Nephron (organoid): ENCODE results near the gene CTRB1.
"Not testable (repeated sequence)": the region's sequence is repeated elsewhere in the genome, so short reads cannot be mapped to it uniquely, and the experiment has no call there.

ENCODE experiments used
- H3K27ac Mint-ChIP-seq, 3 experiments: 2 replicates each; pipeline ENCODE4 v1.8.0; 2020; ENCODE audit warnings: mixed read lengths in 3 of 3, mild to moderate bottlenecking in 2 of 3, moderate library complexity in 1 of 3
- H3K27me3 Mint-ChIP-seq: 2 replicates; pipeline ENCODE4 v1.8.0; 2021; ENCODE audit warnings: low read depth, mild to moderate bottlenecking, moderate library complexity, mixed read lengths
- H3K36me3 Mint-ChIP-seq: 2 replicates; pipeline ENCODE4 v1.8.0; 2020; ENCODE audit warnings: low read depth, mixed read lengths
- H3K4me1 Mint-ChIP-seq: 2 replicates; pipeline ENCODE4 v1.8.0; 2020; ENCODE audit warnings: mixed read lengths
- H3K4me3 Mint-ChIP-seq, 3 experiments: 2 replicates each; pipeline ENCODE4 v1.8.0; 2020; ENCODE audit warnings: mild to moderate bottlenecking in 3 of 3, mixed read lengths in 3 of 3, moderate library complexity in 2 of 3
- H3K9me3 Mint-ChIP-seq: 2 replicates; pipeline ENCODE4 v1.8.0; 2020; ENCODE audit warnings: mixed read lengths
- TF ChIP-seq, protein P1 (sequence below), 3 experiments: fragments of 200-600 bp; sonication (generic); IDR thresholded peaks; one replicate each; pipeline ENCODE4 v1.5.0; 2021; ENCODE audit warnings: antibody characterized with exemption in 3 of 3; ENCODE audit not compliant: unreplicated experiment in 3 of 3

CTRB1 gene

DNA sequence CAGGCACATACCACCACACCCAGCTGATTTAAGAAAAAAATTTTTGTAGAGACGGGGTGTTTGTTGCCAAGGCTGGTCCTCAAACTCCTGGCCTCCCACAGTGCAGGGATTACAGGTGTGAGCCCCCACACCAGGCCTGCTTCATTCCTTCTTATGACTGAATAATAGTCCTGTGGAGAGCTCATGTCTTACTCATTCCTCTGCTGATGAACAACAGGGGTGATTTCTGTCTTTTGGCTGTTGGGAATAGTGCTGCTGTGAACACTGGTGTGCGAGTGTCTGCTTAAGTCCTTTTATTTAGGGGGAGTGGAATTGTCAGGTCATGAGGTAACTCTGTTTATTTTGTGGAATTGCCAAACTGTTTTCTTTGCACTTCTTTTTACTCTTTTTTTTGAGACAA lies 2.7 kb upstream of the CTRB1 start:
- Mint-ChIP-seq H3K9me3 (no peaks in the 10 kb centered on the region), H3K36me3 (no peaks in the 10 kb centered on the region), H3K4me1 (peaks cover 5% of the 10 kb centered on the region), H3K4me3 (no peak overlapping the region), H3K27me3 (no peaks in the 10 kb centered on the region), H3K27ac (no peak overlapping the region)
- TF ChIP-seq, protein P1, sequence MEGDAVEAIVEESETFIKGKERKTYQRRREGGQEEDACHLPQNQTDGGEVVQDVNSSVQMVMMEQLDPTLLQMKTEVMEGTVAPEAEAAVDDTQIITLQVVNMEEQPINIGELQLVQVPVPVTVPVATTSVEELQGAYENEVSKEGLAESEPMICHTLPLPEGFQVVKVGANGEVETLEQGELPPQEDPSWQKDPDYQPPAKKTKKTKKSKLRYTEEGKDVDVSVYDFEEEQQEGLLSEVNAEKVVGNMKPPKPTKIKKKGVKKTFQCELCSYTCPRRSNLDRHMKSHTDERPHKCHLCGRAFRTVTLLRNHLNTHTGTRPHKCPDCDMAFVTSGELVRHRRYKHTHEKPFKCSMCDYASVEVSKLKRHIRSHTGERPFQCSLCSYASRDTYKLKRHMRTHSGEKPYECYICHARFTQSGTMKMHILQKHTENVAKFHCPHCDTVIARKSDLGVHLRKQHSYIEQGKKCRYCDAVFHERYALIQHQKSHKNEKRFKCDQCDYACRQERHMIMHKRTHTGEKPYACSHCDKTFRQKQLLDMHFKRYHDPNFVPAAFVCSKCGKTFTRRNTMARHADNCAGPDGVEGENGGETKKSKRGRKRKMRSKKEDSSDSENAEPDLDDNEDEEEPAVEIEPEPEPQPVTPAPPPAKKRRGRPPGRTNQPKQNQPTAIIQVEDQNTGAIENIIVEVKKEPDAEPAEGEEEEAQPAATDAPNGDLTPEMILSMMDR (IDR thresholded peaks at IDR 0.05; ENCODE audit: unreplicated experiment in 3 of 3), result no peak

GRCh38 chr16:75216576-75216975 lies 2.2 kb upstream of the CTRB1 start:
- no peaks in the 10 kb centered on the region for H3K9me3 Mint-ChIP-seq
- H3K36me3 Mint-ChIP-seq, result no peaks in the 10 kb centered on the region
- H3K27ac Mint-ChIP-seq, result no peak overlapping the region
- TF ChIP-seq, protein P1 (IDR thresholded peaks at IDR 0.05; ENCODE audit: unreplicated experiment in 3 of 3), result no peak
- peaks cover 5% of the 10 kb centered on the region for H3K4me1 Mint-ChIP-seq
- H3K4me3 Mint-ChIP-seq, result no peak overlapping the region
- no peaks in the 10 kb centered on the region for H3K27me3 Mint-ChIP-seq

GRCh38 chr16:75217389-75217851 lies 1.4 kb upstream of the CTRB1 start:
- no peaks in the 10 kb centered on the region for H3K36me3 Mint-ChIP-seq
- H3K27ac Mint-ChIP-seq, result no peak overlapping the region
- no peak overlapping the region for H3K4me3 Mint-ChIP-seq
- H3K4me1 Mint-ChIP-seq, result peaks cover 5% of the 10 kb centered on the region
- H3K9me3 Mint-ChIP-seq, result no peaks in the 10 kb centered on the region
- TF ChIP-seq, protein P1 (IDR thresholded peaks at IDR 0.05; ENCODE audit: unreplicated experiment in 3 of 3), result no peak
- no peaks in the 10 kb centered on the region for H3K27me3 Mint-ChIP-seq

DNA sequence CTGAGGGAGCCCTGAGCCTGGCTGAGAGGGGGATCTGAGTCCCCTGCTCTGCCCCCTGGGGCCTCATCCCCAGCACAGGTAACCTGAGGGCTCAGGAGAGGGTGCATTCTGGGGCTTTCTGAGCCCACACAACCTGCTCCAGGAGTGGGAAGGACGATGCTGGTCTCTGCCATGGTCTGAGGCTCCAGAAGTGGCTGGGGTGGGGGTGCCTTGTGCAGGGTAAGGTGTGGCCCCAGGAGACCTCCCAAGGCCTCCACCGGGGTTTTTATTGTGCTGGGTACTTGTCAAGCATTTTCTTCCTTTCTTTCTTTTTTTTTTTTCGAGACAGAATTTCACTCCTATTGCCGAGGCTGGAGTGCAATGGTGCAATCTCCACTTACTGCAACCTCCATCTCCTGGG lies 300 bp downstream of the CTRB1 start:
- TF ChIP-seq, protein P1 (IDR thresholded peaks at IDR 0.05; ENCODE audit: unreplicated experiment in 3 of 3), result no peak
- Mint-ChIP-seq H3K36me3 (no peaks in the 10 kb centered on the region), H3K27ac (no peak overlapping the region), H3K4me3 (no peak overlapping the region), H3K27me3 (no peaks in the 10 kb centered on the region), H3K4me1 (peaks cover 5% of the 10 kb centered on the region), H3K9me3 (no peaks in the 10 kb centered on the region)

GRCh38 chr16:75219838-75220237 lies 1.1 kb downstream of the CTRB1 start:
- Mint-ChIP-seq H3K36me3 (no peaks in the 10 kb centered on the region), H3K9me3 (no peaks in the 10 kb centered on the region), H3K4me1 (peaks cover 5% of the 10 kb centered on the region), H3K27ac (peak overlapping the region in 2 of 3 experiments; percentile 4 to 21), H3K27me3 (no peaks in the 10 kb centered on the region), H3K4me3 (no peak overlapping the region)
- TF ChIP-seq, protein P1 (IDR thresholded peaks at IDR 0.05; ENCODE audit: unreplicated experiment in 3 of 3), result no peak

DNA sequence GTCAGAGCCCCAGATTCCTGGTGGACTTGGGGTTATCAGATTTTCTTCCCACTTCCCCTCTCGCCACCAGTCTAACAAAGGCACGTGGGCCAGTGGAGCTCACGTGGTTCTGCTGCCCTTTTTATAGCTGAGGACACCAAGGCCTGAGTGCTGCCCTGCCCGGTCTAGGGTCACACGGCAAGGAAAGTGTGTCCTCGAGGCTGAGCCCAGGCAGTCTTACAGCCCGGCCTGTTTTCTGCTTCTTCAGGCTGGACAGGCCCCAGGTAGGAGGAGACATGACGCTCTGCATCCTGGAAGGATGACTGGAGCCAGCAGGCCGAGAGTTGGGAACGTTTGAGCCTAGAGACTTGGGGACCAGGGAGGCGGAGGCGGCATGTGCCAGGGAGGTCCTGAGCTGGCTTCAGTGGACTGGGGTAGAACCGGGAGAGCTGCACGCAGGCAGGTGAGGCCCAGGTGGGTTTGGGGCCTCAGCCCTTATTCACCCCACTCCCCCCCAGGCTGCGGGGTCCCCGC lies 3.5 kb downstream of the CTRB1 start:
- H3K36me3 Mint-ChIP-seq, result no peaks in the 10 kb centered on the region
- no peak overlapping the region for H3K27ac Mint-ChIP-seq
- H3K4me3 Mint-ChIP-seq, result no peak overlapping the region
- no peaks in the 10 kb centered on the region for H3K27me3 Mint-ChIP-seq
- no peaks in the 10 kb centered on the region for H3K9me3 Mint-ChIP-seq
- peaks cover 5% of the 10 kb centered on the region for H3K4me1 Mint-ChIP-seq
- TF ChIP-seq, protein P1 (IDR thresholded peaks at IDR 0.05; ENCODE audit: unreplicated experiment in 3 of 3), result no peak

- H3K4me3 Mint-ChIP-seq, H3K9me3 Mint-ChIP-seq, H3K27me3 Mint-ChIP-seq, H3K27ac Mint-ChIP-seq, H3K36me3 Mint-ChIP-seq, H3K4me1 Mint-ChIP-seq: not testable (repeated sequence)
Measured at GRCh38 chr16:75223129-75223528, 4.3 kb downstream of the CTRB1 start.
